SK-N-SH (cell line): ENCODE data around the gene RSRC2.

ENCODE experiments used
- GABPA ChIP-seq: IDR thresholded peaks from 2 replicates; pipeline ENCODE4 v1.4.0; 2012; ENCODE audit warnings: low read depth, mild to moderate bottlenecking
- POLR2AphosphoS5 ChIP-seq: IDR thresholded peaks from 2 replicates; pipeline ENCODE4 v1.6.1; 2012; ENCODE audit warnings: low read depth, low read length
- REST ChIP-seq: IDR thresholded peaks from 2 replicates; pipeline ENCODE4 v1.6.1; 2012; ENCODE audit warnings: mild to moderate bottlenecking, low read depth, low read length, moderate library complexity
- RFX5 ChIP-seq: IDR thresholded peaks from 2 replicates; pipeline ENCODE4 v1.6.1; 2012; ENCODE audit warnings: mild to moderate bottlenecking, improper control_type of control experiment, low read length
- TAF1 ChIP-seq: IDR thresholded peaks from 2 replicates; pipeline ENCODE4 v1.6.1; 2012; ENCODE audit warnings: low read depth, mild to moderate bottlenecking, low read length, moderate library complexity, borderline replicate concordance
- YY1 ChIP-seq: IDR thresholded peaks from 2 replicates; pipeline ENCODE4 v1.4.0; 2012; ENCODE audit warnings: low read depth, mild to moderate bottlenecking
- TF ChIP-seq, protein P1 (sequence below): fragments of 200-600 bp; sonication (generic); IDR thresholded peaks from 2 replicates; pipeline ENCODE4 v1.6.1; 2017; ENCODE audit warnings: antibody characterized with exemption, mild to moderate bottlenecking, moderate library complexity

GRCh38 chr12:122527478-122527944 lies 775 bp upstream of the RSRC2 start:
- TF ChIP-seq POLR2AphosphoS5 (no peak), GABPA (no peak), TAF1 (no peak), YY1 (no peak), RFX5 (no peak), REST (no peak)
- TF ChIP-seq, protein P1, sequence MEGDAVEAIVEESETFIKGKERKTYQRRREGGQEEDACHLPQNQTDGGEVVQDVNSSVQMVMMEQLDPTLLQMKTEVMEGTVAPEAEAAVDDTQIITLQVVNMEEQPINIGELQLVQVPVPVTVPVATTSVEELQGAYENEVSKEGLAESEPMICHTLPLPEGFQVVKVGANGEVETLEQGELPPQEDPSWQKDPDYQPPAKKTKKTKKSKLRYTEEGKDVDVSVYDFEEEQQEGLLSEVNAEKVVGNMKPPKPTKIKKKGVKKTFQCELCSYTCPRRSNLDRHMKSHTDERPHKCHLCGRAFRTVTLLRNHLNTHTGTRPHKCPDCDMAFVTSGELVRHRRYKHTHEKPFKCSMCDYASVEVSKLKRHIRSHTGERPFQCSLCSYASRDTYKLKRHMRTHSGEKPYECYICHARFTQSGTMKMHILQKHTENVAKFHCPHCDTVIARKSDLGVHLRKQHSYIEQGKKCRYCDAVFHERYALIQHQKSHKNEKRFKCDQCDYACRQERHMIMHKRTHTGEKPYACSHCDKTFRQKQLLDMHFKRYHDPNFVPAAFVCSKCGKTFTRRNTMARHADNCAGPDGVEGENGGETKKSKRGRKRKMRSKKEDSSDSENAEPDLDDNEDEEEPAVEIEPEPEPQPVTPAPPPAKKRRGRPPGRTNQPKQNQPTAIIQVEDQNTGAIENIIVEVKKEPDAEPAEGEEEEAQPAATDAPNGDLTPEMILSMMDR, result no peak
